ELR (cell line): Measurements from ENCODE around the gene FAM171A1.

Experiments used
- DNase-seq: peaks from one replicate; pipeline ENCODE4 v3.0.0-alpha.2; 2015; ENCODE audit warnings: low read depth

FAM171A1 gene

GRCh38 chr10:15169555-15170401, 201.3 kb downstream of the FAM171A1 start:
- DNase-seq: no peak

- DNase-seq: peak; percentile 94
These were observed 202.1 kb downstream of the FAM171A1 start for GRCh38 chr10:15168786-15169554.

DNA sequence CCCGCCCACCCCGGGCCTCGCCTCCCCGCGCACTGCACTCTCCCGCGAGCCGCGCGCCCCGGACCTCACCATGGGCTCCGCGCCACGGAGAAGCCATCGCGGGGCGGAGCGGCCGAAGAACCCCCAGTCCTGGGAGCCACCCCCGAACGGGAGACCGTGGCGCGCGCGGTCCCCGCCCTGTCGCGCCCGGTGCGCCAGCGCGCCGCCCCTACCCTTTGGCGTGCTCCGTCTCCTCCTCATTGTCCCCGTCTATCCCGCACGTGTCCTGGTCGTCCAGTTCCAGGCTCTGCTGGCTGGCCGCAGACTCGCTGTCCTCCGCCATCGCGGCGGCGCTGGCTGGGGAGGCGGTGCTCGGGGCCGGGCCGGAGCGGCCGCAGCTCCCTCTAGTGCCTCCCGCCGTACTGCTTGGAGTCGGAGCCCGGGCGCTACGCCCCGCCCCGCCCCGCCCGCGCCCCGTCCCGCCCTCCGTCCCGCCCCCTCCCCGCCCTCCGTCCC, 202.8 kb downstream of the FAM171A1 start, which contains the start of gene NMT2:
TSS of gene NMT2 (minus strand) at position 403 of the 495 bp plus-strand sequence. CDS start at position 322, 81 bp downstream.
- no peak for DNase-seq

DNA sequence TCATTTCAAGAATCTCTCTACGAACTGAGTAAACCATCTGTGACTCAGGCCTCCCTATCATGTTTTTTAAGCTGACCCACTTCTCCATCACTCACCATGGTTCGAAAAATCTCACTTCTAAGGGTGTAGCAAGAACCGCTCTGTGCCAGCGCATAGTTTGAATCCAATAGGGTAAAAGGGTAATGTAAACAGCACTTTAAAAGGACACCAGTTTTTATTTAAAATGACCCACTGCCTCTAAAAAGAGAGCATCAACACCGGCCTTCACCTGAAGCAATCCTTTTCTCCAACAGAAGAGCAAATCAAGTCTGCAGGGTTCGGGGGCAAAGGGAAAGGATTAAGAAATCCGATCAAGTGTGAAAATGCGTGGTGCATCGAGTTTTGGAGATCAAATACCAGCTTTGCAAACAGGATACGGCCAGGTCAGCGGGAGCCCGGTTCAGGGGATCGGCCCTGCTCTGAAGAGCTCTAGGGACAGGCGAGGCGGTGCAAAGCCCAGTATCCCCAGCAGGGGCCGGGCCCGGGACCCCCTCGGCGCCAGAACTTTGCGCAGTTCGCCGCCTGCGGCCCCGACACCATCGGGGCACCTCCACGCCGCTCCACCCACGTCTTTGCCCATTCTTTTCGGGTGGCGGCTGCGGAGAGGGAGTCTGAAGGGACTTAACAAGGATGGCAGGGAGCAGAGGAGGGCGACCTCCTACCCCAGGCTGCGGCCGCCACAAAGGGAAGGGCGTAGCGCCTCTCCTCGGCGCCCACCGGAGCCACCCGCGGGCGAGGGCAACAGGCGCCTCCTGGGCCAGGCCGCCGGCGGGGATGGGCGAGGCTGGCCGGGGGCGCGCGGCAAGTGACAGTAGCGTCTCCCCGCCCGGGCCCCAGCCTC, 203.4 kb downstream of the FAM171A1 start:
- DNase-seq: peak; percentile 75

DNA sequence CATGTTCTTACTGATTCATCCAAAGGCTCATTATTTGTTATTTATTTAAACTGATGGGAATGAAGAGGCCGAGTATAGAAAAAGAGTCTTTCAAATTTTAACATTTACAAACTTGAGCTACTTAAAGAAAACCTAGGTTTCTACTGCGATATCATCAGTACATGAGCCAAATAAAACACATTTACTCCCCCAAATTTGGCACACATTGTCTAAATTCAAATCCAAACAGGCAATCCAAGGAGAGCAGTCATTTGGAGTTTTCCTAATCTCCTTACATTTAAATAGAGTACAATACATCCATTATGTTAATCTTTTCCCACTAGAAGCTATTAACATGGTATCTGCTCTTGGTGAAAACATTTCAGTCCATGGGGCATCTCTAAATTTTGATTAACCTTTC, 204.8 kb downstream of the FAM171A1 start:
- no peak for DNase-seq

GRCh38 chr10:15163253-15163828, 207.7 kb downstream of the FAM171A1 start:
- DNase-seq: no peak
